Stimulated activated CD4-positive, alpha-beta T cell treated with anti-CD3 and anti-CD28 coated beads, TNF-alpha, amount 100 ng/mL, for 1 hour (primary cell): ENCODE measurements around the gene STC2.

Experiments
- DNase-seq, 3 donors: peaks; one replicate each; pipeline ENCODE4 v3.0.0-alpha.2; 2020; ENCODE audit warnings: low read depth in 3 of 3, low spot score in 1 of 3

STC2 gene

DNA sequence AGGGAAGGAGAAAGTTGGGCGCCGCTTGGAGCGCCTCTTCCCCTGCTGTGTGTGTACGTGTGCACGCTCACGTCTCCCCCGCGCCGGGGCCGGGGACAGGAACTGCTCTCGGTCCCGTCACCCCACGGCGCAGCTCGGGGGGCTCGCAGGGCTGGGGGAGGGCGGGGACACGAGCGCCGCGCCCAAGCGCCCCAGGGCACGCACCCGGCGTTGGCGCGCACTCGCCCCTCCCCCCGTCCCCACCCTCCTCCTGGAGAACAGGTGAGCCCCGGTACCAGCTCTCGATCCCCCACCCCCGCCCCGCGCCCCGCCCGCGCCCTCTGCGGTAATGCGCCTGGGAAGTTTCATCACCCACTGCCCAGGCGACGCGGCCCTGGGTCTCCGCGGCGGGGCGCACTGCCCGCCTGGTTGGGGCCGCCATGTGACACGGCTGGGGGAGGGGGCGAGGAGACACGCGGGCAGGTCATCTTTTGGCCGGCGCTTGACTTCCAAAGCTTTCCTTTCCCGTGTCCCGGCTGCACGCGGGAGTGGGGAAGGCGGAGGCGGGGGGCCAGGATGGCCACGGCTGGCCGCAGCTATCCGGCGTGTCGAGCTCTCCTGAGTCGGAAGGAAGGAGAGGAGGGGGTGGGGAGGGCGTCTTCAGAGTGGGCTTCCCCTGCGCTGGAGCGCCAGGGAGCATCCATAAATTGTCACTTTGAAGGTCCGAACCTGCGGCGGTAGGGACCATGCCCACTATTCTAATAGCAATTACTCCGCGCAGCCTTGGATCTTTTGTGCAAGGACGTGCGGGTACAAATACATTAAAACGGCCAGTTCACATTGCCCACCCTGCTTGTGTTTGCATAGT is 1.5 kb upstream of the STC2 start:
- DNase-seq = no peak

GRCh38 chr5:173328844-173329490 is 753 bp upstream of the STC2 start:
- DNase-seq = no peak

DNA sequence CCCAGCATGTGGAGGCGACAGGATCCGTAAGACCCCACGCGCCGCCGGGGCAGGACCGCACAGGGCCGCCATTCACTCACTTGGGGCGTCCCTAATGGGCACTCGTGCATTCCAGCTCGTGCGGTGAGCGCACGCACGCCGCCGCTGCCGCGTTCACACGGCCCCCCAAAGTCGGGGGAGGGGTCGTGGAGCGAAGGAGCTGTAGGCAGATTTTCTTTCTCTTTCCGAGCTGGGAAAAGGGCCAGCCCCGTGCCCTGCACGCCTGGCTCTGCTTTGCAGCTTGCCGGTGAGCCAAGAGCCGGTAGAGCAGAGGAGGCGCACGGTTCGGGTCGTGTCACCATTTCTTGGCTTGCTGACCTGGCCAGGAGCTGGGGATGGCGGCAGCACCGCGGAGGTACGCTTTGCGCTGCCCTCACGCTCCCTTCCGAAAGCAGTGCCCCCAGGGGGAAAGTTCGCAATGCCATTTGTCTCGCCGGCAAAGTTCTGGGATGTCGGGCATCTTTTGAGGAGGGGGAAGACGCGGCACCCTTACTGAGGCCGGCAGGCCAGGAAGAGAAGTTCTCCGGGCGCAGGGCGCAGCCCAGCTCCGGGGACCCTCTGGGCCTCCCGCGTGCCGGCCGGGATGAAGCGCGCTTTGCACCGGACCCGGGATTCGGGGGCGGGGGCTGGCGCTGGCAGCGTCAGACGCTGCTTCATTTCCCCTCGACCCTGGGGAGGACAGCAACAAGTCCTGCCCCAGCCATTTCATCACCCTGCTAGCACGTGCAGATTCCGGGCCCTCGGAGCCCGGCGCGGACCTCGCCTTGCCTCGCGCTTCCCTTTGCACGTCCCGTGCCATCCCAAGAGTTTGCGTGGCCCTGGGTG is 898 bp downstream of the STC2 start:
- DNase-seq = no peak

GRCh38 chr5:173326501-173326960 is 1.7 kb downstream of the STC2 start:
- DNase-seq = no peak

GRCh38 chr5:173325091-173325698 is 3.0 kb downstream of the STC2 start:
- DNase-seq = no peak

DNA sequence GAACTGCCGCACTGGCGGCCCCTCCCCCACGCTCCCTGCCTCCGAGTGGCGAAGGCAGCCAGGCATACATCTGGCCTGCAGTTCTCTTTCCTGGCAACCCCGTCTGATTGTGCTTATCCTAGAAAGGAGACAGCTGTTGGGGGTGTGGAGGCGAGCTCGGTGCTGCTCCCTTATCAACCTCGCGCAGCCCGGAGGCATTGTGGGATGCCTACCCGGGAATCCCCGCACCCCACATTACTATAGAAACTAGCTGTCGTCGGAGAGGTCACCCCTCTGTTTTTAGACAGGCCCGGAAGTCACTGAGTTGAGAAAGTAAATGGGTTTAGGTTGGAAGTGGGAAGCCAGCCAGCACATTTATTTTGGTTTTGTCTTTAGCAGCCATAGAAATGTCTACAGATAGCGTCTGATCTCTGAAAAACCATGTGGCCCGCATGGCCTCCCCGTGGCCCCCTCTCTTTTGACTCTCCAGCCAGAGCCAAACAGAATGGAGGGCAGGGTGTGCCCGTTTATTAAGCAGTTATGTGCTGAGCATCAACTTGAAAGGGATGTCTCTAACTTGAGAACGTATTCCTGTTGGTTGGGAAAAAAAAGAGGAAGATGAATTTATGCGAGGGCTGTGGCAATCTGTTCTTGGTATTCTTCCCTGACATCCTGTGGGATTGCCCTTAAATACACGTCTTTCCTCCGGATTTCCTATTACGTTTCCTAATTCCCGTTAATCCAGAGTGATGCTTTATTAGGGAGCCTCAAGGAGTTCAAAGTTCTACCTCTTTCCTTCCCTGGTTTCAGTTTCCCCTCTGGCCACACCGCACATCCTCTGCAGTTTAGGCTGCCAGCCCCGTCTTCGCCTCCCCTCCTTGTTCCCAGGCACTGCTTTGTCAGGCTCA is 3.9 kb downstream of the STC2 start:
- DNase-seq = no peak

DNA sequence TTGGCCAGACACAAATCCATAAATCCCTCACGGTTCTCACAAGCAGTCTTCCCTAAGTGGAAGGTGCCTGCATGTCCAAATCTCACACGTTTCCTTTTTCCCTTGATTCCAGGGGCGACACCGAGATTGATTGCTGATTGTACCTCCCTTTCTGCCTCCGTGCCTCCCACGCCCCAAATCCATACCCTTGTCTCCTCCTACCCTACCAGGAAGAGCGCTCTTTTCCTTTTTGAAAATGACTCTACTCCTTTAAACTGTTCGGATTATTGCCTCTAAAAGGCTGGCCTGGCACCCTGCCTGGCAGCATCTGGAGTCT is 4.5 kb downstream of the STC2 start:
- no peak for DNase-seq

DNA sequence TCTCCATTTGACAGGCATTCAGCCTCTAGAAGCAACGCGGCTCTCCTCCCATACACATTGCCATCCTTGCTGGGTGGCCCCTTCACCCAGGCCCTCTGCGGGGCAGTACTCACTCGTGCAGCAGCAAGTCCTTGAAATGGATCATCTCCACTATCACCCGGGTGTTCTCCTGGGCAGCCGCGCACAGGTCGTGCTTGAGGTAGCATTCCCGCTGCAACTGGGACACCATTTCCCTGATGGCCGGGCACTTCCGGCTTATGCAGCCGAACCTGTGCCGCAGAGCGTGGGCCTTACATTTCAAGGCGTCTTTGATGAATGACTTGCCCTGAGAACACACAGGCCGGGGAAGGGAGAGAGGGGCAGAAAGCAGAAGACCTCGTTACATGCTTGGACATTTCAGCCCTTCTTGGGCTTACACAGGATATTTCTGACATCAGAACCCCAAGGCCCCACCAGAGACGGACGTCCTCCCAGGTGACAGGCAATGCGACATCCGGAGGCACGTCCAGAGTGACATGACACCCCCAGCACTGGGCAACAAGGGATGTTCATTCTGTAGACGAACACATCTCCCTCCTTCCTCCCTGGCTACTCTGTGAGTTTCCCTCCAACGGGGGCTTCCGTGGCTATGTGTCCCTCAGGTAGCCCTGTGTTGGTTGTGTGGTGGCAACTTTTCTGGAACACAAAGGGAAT is 5.0 kb downstream of the STC2 start:
- DNase-seq = no peak

GRCh38 chr5:173321886-173322285 is 6.3 kb downstream of the STC2 start:
- no peak for DNase-seq

DNA sequence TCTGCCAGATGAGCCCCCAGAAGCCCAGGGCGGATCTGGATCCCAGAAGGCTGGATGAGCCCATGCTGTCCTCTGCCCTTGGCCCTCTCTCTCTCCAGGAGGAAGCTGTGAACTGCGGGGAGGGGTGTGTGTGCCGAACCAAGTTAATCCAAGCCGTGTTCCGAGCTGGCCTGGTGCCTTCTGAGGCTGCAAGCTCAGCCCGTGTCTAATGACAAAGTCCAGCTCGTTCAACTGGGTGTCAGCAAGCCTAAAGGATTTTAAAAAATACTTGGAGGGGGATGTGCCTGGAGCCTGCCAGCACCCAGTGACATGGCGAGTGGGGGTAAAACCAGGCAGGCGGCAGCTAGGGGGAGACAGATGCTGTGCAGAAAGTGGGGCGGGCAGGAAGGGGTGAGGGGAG is 8.0 kb downstream of the STC2 start:
- DNase-seq = no peak

DNA sequence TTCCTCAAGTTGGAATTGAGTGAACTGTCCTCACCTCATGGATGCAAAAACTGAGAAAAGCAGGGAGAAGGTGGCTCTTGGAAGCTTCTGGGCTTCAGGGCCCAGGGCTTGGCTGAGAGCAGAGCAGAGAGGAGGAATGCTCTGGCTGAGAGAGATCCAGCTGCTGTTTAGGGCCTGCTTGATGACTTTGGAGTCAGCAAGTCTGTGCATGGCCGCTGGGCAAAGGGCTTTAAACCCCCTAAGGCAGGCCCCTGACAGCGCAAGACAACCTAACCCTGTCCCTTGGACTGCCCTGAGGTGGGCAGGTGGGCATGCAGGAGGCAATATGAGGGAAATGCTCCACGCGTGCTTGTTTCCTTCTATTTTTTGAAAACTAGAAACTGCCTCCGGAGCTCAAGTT is 8.6 kb downstream of the STC2 start:
- no peak for DNase-seq

DNA sequence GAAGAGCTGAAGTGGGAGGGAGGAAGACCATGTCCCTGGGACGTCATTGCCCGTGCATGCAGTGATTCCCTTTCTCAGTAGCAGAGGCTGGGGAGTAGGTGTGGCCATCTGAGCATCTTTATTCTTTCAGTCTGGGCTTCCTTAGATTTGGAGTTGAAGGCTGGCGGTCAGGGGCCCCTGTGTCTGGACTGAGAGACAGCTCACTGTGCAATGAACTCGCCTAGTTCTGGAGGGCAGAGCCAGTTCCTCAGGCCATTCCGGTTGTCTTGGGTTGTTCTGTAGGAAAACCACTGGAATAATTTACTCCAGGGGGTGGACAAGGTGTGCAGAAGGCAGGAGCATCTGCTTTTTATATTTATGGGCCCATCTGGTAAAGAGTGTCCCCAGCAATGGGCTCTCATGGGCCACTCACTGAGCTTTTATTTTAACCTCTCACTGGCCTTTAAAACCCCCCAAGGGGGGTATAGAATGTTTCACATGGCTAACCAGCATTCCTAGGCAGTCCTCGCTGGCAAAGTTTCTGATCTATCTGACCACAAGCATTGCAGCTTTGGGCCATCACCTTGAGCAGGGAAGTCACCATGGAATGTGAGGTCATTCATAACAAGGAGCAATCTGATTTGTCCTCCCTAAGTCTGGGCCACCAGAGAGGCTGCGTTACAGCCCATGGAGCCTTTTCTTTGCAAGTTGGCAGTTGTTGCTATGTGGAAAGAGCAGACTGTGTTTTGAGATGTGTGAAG is 9.2 kb downstream of the STC2 start:
- no peak for DNase-seq

GRCh38 chr5:173318330-173318729 is 9.9 kb downstream of the STC2 start:
- no peak for DNase-seq

GRCh38 chr5:173317852-173318251 is 10.4 kb downstream of the STC2 start:
- no peak for DNase-seq

DNA sequence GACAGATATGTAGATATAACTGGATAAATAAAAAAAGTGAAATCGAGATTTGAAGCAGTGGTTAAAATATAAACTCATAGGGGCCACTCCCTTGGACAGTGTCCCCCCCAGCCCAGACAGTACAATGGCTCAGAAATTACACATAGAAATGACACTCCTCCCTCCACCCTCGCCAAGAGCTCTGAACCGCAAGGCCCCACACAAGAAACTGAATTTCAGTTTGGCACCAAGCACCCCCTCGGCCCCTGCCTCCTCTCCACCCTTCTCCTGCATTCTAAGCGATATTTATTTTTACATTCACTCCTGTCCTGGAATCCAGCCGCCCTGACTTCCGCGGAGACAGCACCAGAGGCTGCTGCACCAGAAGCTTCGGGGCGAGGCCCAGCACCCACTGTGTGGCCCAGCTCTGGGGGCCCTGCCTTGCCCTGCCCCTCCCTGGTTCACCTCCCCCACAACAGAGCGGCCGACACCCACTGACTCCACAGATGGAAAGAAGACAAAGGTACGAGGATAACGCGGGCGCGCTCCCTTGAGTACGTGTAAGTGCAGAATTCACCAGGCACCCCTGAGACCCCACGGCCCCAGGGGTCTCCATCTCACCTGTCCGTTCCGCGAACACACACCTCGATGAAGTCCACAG is 11.0 kb downstream of the STC2 start:
- DNase-seq = no peak

DNA sequence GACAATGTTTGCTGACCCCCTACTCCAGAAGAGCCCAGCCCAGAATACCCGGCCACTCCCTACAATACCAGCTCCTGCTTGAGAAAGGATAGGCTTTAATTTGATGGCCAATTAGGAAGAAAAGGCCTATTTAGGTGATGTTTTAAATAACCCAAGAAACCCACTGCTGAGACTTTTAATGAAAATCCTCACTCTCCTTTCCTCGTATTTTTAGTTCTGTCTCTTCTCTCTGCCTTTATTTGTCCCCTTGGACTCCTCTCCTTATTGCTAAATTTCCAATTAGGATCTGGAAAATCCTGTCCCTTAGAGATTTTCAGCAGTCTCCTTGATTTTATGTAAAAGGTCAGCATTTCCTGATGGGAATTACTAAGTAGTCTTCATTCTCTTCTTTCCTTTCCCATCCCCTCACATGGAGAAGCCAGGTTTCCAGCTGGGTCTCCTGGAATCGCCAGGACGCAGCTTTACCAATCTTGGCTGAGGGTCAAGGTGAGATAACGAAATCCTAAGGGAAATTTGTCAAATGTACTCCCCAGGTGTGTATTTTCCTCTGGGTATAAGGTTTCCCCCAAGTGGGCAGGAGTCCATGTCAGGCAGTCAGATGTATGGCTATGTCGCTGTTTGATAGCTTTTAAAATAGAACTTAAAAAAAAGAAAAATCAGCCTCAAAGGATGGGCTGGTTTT is 11.7 kb downstream of the STC2 start:
- DNase-seq = no peak

GRCh38 chr5:173315495-173316338 is 12.5 kb downstream of the STC2 start:
- DNase-seq = no peak
